HL-60/S4 treated with retinoic acid at 250 ng/mL for 4 days and 3 days (cell line): Measurements from ENCODE around the gene SULT2A1.
"Not testable (repeated sequence)": the region's sequence is repeated elsewhere in the genome, so short reads cannot be mapped to it uniquely, and the experiment has no call there.

Experiments used
- in situ Hi-C: fragments of 300-500 bp; cut with MboI; formaldehyde crosslinking; loops from 2 replicates; pipeline ENCODE4 v1.7.0; 2022; ENCODE audit warnings: low sequenced_read_pairs

SULT2A1 gene

DNA sequence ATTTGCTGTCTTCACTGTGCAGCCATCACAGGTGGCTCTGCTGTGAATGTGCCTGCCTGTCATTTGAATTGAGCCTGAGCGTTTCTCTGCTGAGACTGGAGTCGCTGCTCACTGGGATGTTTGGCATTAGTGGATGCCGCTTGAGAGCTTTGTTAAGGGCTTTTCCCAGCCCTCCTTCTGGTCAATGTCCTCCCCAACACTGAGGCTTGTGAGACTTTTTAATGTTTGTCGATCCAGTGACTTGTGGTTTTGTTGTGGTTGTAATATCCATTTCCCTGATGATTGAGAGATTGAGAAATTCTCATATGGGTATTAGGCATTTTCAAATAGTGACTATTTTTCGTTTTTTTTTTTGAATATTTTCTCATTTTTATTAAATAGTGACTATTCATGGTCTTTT, 24.5 kb downstream of the SULT2A1 start:
- in situ Hi-C loops = no loop called here

DNA sequence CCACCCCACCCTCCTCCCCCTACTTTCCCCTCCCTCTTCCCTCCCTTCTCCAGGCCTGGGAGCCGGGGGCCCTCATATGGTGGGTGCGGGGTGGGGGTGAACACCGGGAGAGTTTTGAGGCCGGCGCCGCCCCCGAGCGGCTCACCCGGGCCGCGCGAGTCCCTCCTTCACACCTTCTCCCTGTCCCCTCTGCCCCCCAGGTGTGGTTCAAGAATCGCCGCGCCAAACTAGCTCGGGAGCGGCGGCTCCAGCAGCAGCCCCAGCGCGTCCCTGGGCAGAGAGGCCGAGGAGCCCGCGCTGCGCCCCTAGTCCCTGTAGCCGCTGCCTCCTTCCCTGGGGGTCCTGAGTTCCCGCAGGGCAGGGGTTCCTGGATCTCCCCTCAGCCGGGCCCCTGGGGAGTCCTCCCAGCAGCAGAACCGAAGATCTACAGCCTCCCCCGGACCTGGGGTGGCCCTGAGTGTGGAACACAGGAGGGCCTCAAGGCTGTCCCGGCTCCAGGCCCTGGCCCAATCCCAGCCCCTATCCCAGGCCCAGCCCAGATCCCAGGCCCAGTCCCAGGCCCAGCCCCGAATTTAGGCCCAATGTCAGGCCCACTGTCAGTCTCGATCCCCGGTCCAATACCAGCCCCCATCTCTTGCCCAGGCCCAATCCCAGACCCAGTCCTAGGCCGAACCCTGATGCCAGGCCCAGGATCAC, 25.4 kb downstream of the SULT2A1 start:
- in situ Hi-C loops = no loop called here

GRCh38 chr19:47859838-47860237, 26.3 kb downstream of the SULT2A1 start:
- in situ Hi-C loops = not testable (repeated sequence)

- in situ Hi-C loops = not testable (repeated sequence)
These were observed 27.3 kb downstream of the SULT2A1 start, which contains the start of gene TPRX2 for GRCh38 chr19:47858646-47859285. Gene TPRX2, plus strand, starts transcription at chr19:47859235. Its CDS starts 12 bp downstream, at chr19:47859247.

- in situ Hi-C loops = not testable (repeated sequence)
These were observed 27.9 kb downstream of the SULT2A1 start for GRCh38 chr19:47858231-47858630.

GRCh38 chr19:47854459-47854858, 31.7 kb downstream of the SULT2A1 start:
- in situ Hi-C loops = no loop called here

DNA sequence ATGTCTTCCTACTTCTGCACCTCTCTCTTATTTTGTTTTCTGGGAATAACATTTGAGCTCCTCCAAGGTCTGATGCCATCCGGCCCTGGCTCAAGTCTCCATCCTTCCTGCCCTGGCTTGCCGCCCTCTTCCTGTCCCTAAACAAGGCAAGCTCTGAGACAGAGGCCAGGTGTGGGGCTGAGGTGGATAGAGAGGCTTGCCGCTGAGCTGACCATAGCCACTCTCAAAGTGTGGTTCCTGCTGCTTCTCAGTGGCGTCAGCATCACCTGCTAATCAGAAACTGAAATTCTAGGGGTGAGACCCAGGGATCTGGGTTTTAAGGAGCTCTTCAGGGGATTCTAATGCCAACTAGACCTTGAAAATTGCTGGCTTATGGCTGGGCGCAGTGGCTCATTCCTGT, 33.1 kb downstream of the SULT2A1 start:
- in situ Hi-C loops = no loop called here

DNA sequence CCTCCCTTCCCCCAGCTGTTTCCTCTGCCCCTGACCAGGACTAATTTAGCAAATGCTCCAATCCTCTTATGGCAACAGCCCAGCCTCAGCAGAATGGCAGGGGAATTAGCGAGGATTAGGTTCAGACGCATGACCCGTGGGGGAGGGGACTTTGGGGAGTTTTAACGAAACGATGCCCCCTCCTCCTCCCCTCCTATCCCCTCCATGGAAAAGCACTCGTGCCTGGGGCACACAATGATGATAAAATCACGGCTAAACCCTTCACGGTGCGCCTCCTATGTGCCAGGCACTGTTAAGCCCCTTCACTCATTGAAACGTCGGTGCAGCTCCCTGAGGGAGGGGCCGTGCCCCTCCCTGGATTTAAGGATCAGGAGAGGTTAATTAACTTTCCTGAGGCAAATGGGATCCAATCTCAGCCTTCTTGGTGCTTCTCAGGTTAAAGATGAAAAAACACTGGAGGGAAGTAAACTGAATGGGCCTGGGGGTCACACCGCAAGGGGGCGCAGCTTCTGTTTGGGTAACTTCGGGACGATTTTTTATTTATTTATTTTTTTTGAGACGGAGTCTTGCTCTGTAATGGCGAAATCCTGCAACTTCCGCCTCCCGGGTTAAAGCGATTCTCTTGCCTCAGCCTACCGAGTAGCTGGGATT, 37.2 kb downstream of the SULT2A1 start:
- in situ Hi-C loops = no loop called here

- in situ Hi-C loops = no loop called here
These were observed 37.7 kb downstream of the SULT2A1 start for GRCh38 chr19:47848425-47848822.

GRCh38 chr19:47842941-47843340, 43.2 kb downstream of the SULT2A1 start:
- in situ Hi-C loops = no loop called here

DNA sequence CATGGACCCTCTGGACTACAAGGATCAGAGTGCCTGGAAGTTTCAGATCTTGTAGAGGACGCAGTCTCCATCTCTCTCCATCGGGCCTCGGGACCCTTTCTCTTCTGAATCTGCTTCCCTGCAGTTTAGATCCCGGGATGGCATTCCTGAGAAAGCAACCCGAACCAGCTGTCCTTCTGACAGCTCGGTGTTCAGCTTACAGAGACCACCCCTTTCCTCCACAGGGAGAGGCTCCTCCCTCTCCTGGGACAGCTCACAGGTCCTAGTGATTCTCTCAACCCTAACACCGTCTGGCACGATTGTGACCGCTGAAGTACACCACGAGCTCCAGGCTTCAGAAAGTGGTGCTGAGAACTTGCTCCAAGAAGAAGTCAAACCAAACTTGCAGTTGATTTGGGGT, 46.2 kb downstream of the SULT2A1 start:
- in situ Hi-C loops = no loop called here

DNA sequence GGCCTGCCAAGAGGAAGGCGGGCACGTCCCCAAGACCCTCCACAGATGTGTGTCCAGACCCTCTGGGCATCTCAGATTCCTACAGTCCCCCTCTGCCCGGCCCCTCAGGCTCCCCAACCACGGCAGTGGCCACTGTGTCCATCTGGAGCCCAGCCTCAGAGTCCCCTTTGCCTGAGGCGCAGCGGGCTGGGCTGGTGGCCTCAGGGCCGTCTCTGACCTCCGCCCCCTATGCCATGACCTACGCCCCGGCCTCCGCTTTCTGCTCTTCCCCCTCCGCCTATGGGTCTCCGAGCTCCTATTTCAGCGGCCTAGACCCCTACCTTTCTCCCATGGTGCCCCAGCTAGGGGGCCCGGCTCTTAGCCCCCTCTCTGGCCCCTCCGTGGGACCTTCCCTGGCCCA, 46.7 kb downstream of the SULT2A1 start:
- in situ Hi-C loops = no loop called here

GRCh38 chr19:47836038-47836437, 50.1 kb downstream of the SULT2A1 start:
- in situ Hi-C loops = no loop called here

DNA sequence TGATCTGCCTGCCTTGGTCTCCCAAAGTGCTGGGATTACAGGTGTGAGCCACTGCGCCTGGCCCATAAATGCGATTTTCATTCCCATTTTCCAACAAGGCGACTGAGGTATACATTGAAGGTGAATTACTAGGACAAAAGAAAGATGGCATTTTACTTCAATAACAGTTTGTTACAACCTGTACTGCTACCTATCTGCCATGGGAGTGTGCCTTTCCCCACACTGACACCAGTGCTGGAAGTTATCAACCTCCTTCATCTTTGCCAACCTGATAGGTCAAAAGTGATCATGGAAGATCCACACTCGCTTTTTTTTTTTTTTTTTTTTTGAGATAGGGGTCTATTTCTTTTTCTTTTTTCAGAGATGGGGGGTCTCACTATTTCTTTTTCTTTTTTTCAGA, 53.4 kb downstream of the SULT2A1 start:
- in situ Hi-C loops = no loop called here

GRCh38 chr19:47826800-47827199, 59.3 kb downstream of the SULT2A1 start:
- in situ Hi-C loops = no loop called here

DNA sequence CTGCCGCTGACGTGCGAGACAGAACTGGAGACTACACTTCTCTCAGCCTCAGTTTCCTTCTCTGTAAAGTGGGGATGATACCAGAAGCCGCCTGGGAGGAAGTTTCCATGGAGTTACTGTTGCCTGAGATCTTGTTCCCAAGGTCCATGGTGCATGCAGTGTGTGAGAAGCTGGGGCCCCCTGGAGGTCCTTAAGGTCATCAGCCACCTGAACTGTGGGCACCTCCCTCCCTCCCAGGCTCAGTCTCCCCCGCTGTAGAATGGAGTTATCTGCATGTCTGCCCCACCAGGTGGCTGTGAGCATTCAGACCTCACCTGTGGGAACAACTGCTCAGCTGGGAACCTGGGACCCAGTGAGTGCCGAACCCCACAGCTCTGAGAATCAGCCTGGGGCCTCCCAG, 61.7 kb downstream of the SULT2A1 start:
- in situ Hi-C loops = no loop called here

DNA sequence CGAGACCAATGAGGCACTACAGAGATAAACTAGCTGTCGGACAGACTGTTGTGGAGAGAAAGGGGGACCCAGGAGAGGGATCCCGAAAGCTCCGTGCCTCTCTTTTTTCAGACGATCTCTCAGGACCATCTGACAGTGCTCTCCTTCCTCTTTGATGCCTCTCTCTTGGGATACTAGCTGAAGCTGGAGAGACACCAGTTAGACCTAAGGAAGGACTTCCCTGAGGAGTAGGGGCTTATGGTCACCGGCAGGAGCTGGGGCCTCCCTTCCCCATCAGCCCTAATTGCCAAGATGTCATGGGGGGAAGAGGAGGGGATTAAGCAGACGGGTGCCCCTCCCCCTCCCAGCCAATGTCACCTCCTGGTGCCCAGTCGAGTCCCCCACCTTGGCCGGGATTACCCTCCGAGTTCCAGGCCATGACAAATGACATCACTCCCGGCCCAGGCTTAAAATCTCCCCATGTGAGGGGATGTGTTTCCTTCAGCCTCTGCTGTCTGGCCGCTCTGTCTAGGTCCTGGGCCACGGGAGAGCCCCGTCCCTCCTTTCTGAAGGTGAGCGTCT, 64.6 kb downstream of the SULT2A1 start, which contains the start of gene CRX:
TSS of gene CRX (plus strand) at position 478 of the 561 bp plus-strand sequence. CDS start 12,507 bp downstream, outside the sequence.
- in situ Hi-C loops = no loop called here
